Glutamatergic neuron (in vitro differentiated cells): Measurements from ENCODE around the gene NOTCH3. TPM values are rescaled to one million over a fixed set of nuclear protein-coding genes. Genes with fewer than 3 reads are reported as not detected.

Source experiments
- DNase-seq: peaks from one replicate; pipeline ENCODE4 v3.0.0; 2022
- H3K27ac Mint-ChIP-seq: one replicate; pipeline ENCODE4 v1.8.0; 2020; ENCODE audit warnings: mild to moderate bottlenecking, mixed read lengths, inconsistent platforms; ENCODE audit not compliant: unreplicated experiment
- H3K27me3 Mint-ChIP-seq: one replicate; pipeline ENCODE4 v1.8.0; 2020; ENCODE audit warnings: mild to moderate bottlenecking, moderate library complexity, mixed read lengths, inconsistent platforms; ENCODE audit not compliant: unreplicated experiment
- H3K36me3 Mint-ChIP-seq: one replicate; pipeline ENCODE4 v1.8.0; 2020; ENCODE audit warnings: mild to moderate bottlenecking, mixed read lengths, inconsistent platforms; ENCODE audit not compliant: unreplicated experiment
- H3K4me1 Mint-ChIP-seq: one replicate; pipeline ENCODE4 v1.8.0; 2020; ENCODE audit warnings: mild to moderate bottlenecking, low read depth, mixed read lengths, inconsistent platforms; ENCODE audit not compliant: unreplicated experiment
- H3K4me3 Mint-ChIP-seq: one replicate; pipeline ENCODE4 v1.8.0; 2020; ENCODE audit warnings: mild to moderate bottlenecking, mixed read lengths, inconsistent platforms; ENCODE audit not compliant: unreplicated experiment
- H3K9me3 Mint-ChIP-seq: one replicate; pipeline ENCODE4 v1.8.0; 2020; ENCODE audit warnings: mild to moderate bottlenecking, moderate library complexity, mixed read lengths, inconsistent platforms; ENCODE audit not compliant: unreplicated experiment
- total RNA-seq: library from RNA; stranded (reverse); fragmentation: NEBNext Ultra II Directional; extraction: Animal tissue kit (Norgen Biotek cat#: 25700); gene quantifications from one replicate; pipeline ENCODE4 v1.2.1, GENCODE V29; 2021; ENCODE audit not compliant: unreplicated experiment
- TF ChIP-seq, protein P1 (sequence below): fragments of 200-600 bp; sonication (generic); IDR thresholded peaks from one replicate; pipeline ENCODE4 v1.5.0; 2021; ENCODE audit not compliant: partially characterized antibody, unreplicated experiment

The NOTCH3 gene
- total RNA-seq, 1 donor from 2014 or later, result 3.6 TPM

DNA sequence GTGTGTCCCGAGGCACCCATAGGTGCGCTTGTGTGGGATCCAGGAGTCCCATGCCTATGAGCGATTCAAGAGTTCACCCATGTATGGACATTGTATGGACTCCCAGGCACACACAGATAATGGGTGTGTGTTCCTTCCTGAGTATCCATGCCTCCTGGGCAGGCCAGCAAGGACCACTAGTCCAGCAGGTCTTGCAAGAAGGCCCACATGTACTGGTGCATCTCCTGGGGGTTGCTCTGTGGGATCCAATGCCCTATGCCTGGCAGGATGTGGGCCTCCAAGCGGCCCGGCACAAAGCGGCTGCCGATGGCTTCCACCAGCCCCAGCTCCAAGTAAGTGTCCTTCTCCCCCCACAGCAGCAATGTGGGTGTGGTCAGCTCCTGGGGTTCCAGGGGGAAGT lies 26.5 kb upstream of the NOTCH3 start:
- peaks cover 5% of the 10 kb centered on the region for H3K27me3 Mint-ChIP-seq
- H3K36me3 Mint-ChIP-seq, result no peaks in the 10 kb centered on the region
- DNase-seq, result no peak
- TF ChIP-seq, protein P1, sequence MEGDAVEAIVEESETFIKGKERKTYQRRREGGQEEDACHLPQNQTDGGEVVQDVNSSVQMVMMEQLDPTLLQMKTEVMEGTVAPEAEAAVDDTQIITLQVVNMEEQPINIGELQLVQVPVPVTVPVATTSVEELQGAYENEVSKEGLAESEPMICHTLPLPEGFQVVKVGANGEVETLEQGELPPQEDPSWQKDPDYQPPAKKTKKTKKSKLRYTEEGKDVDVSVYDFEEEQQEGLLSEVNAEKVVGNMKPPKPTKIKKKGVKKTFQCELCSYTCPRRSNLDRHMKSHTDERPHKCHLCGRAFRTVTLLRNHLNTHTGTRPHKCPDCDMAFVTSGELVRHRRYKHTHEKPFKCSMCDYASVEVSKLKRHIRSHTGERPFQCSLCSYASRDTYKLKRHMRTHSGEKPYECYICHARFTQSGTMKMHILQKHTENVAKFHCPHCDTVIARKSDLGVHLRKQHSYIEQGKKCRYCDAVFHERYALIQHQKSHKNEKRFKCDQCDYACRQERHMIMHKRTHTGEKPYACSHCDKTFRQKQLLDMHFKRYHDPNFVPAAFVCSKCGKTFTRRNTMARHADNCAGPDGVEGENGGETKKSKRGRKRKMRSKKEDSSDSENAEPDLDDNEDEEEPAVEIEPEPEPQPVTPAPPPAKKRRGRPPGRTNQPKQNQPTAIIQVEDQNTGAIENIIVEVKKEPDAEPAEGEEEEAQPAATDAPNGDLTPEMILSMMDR, result no peak
- no peak overlapping the region for H3K4me3 Mint-ChIP-seq
- peaks cover 7% of the 10 kb centered on the region for H3K4me1 Mint-ChIP-seq
- peaks cover 3% of the 10 kb centered on the region for H3K9me3 Mint-ChIP-seq
- no peak overlapping the region for H3K27ac Mint-ChIP-seq

DNA sequence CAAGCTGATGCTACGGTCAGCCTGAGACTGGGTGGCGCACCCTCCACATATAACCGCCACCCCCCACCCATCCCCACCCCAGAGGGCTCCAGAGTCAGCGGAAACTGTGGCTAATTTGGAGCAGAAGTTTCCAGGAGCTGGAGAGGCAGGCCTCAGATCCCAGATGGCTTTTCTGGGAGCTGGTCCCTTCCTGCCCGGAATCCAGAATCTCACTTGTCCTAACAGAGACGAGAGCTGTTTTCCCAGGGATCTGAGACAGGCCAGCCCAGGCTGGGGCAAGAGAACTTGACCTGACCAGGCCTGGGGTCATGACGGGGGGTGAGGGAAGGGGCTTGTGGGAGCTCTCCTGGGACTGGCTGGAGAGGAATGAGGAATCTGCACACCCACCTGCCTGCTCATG lies 25.0 kb upstream of the NOTCH3 start:
- DNase-seq, result no peak
- Mint-ChIP-seq H3K4me3 (no peak overlapping the region), H3K4me1 (peaks cover 7% of the 10 kb centered on the region), H3K27me3 (peaks cover 8% of the 10 kb centered on the region), H3K36me3 (no peaks in the 10 kb centered on the region), H3K9me3 (peaks cover 3% of the 10 kb centered on the region), H3K27ac (no peak overlapping the region)
- TF ChIP-seq, protein P1, result no peak

DNA sequence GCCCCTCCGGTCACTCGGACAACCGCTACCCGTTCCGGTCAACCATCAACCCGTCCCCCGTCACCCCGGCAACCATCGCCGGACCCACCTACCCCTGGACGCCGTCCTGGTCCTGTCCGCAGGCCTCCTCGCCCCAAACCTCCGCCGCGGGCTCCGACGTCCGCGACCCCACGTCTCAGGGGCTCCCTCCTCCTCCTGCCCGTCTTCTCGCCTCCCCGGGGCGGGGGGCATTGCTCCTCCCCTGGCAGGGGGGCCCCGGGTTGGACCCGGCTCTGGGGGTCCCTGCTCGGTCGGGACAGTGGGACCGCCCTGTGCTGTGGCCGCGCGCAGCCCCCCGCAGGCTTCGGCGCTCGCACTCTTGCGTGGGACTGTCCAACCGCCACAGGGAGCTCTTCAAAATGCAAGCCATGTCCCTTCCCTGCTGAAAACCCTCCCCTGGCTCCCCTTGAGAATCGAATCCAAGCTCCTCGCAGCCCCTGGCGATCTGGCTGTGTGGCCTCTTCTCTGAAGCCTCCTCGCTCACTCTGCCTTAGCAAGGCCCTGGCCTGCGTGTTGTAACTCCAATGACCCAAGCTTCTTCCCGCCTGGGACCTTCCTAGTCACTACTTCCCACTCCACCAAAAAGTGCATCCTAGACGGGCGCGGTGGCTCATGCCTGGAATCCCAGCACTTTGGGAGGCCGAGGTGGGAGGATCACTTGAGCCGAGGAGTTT lies 23.0 kb upstream of the NOTCH3 start:
- H3K4me3 Mint-ChIP-seq, result peak overlapping the region; percentile 88
- DNase-seq, result no peak
- H3K4me1 Mint-ChIP-seq, result peaks cover 7% of the 10 kb centered on the region
- H3K36me3 Mint-ChIP-seq, result no peaks in the 10 kb centered on the region
- H3K27me3 Mint-ChIP-seq, result peaks cover 12% of the 10 kb centered on the region
- TF ChIP-seq, protein P1, result no peak
- H3K9me3 Mint-ChIP-seq, result peaks cover 3% of the 10 kb centered on the region
- peak overlapping the region; percentile 64 for H3K27ac Mint-ChIP-seq

DNA sequence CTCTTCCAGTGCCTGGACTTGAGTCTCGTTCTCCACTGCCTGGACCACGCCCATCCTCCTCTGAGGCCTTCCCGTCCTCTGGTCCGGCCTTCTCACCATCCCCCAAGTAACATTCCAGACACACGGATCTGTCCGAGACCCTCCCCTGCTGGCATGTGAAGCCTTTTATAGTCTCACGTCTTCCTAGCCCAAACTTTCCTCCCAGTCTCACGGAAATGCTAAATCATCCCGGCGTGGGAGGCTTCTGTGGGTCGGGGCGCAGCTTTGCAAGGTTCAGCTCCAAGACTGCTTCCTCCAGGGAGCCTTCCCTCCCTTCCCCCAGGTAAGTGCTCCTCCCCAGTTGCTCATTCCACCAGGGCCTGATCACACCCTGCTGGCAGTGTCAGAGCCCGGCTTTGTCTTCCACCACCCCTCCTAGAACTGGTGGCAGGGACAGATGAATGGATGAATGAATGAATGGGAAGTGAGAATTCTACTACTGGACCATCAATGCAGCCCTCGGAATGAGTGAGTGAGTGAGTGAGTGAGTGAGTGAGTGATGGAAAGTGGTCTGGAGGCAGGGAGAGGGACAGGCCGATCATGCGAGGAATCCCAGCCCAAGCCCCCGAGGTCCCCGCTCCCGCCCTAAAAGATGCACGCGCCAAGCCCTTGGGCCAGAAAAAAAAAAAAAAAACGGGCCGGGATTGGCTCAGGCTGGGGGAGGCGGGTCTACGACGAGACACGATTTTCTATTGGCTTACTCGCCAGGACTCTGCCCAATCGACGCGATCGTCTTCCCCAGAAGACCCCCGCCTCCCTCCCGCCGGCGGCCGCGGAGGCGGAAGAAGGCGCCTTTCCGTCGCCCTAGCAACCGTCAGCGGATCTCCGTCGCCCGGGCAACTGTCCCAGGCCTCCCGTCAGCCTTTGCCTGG lies 22.2 kb upstream of the NOTCH3 start:
- TF ChIP-seq, protein P1, result no peak

More for the DNA sequence above, 22.2 kb upstream of the NOTCH3 start:
- peaks cover 7% of the 10 kb centered on the region for H3K4me1 Mint-ChIP-seq
- H3K36me3 Mint-ChIP-seq, result no peaks in the 10 kb centered on the region
- peak; percentile 95 for DNase-seq
- H3K4me3 Mint-ChIP-seq, result peak overlapping the region; percentile 88
- peaks cover 3% of the 10 kb centered on the region for H3K9me3 Mint-ChIP-seq
- H3K27ac Mint-ChIP-seq, result peak overlapping the region; percentile 86
- peaks cover 12% of the 10 kb centered on the region for H3K27me3 Mint-ChIP-seq
